Calu3 (cell line): ENCODE results near the gene PCGF2. TPM values are rescaled to one million over a fixed set of nuclear protein-coding genes. Genes with fewer than 3 reads are reported as not detected.

ENCODE experiments used
- BruUV-seq: library from RNA; stranded (reverse); fragments of 400-500 nt; replicated peaks from 2 replicates; lab custom pipeline; 2021; lab: Mats Ljungman, UMichigan
- CTCF ChIA-PET: fragments of 300-600 bp; sonication (Branson Sonifier 250); formaldehyde crosslinking; loops from one replicate; lab custom pipeline; 2022; ENCODE audit warnings: antibody characterized with exemption; lab: Charles Lee
- DNase-seq: peaks from one replicate; pipeline ENCODE4 v3.0.0; 2022
- H3K27ac Mint-ChIP-seq: one replicate; pipeline ENCODE4 v1.8.0; 2022; ENCODE audit warnings: mixed read lengths; ENCODE audit not compliant: unreplicated experiment
- H3K27me3 Mint-ChIP-seq: one replicate; pipeline ENCODE4 v1.8.0; 2022; ENCODE audit warnings: mixed read lengths; ENCODE audit not compliant: unreplicated experiment
- H3K36me3 Mint-ChIP-seq: one replicate; pipeline ENCODE4 v1.8.0; 2022; ENCODE audit warnings: mild to moderate bottlenecking, moderate library complexity, mixed read lengths; ENCODE audit not compliant: insufficient read depth, unreplicated experiment
- H3K4me1 Mint-ChIP-seq: one replicate; pipeline ENCODE4 v1.8.0; 2022; ENCODE audit warnings: mild to moderate bottlenecking, low read depth, mixed read lengths; ENCODE audit not compliant: unreplicated experiment
- H3K4me3 Mint-ChIP-seq: one replicate; pipeline ENCODE4 v1.8.0; 2022; ENCODE audit warnings: mild to moderate bottlenecking, low read depth, moderate library complexity, mixed read lengths; ENCODE audit not compliant: unreplicated experiment
- H3K9me3 Mint-ChIP-seq: one replicate; pipeline ENCODE4 v1.8.0; 2022; ENCODE audit warnings: low read depth, mixed read lengths; ENCODE audit not compliant: unreplicated experiment
- CTCF ChIP-seq: fragments of 200-600 bp; IDR thresholded peaks from one replicate; pipeline ENCODE4 v1.8.0; 2022; ENCODE audit warnings: antibody characterized with exemption; ENCODE audit not compliant: unreplicated experiment
- intact Hi-C: fragments of 100-400 bp; cut with micrococcal nuclease; formaldehyde crosslinking; loops from one replicate; pipeline ENCODE4 v1.10.0; 2022; ENCODE audit not compliant: unreplicated experiment
- total RNA-seq: library from RNA; stranded (reverse); gene quantifications from 2 replicates; pipeline ENCODE4 v1.2.3, GENCODE V29; 2022

The PCGF2 gene
- total RNA-seq, 1 experiment from 2014 or later, result 205 TPM

- DNase-seq, result no peak
- Mint-ChIP-seq H3K4me3 (peak overlapping the region; percentile 78), H3K4me1 (peaks cover 56% of the 10 kb centered on the region), H3K27me3 (no peaks in the 10 kb centered on the region), H3K27ac (peak overlapping the region; percentile 76), H3K9me3 (no peaks in the 10 kb centered on the region), H3K36me3 (peaks cover 99% of the 10 kb centered on the region)
- CTCF ChIA-PET, result interaction anchor here (0.9 to 3.3 kb wide), 3 partner anchors 11 to 26 kb away, joined by 3 to 17 read pairs (median 3); no protein-coding TSS in a partner anchor
- intact Hi-C loops, result no loop called here
- TF ChIP-seq CTCF, result no peak
- BruUV-seq, result no TSS peak
These were observed 2.6 kb downstream of the PCGF2 start for GRCh38 chr17:38745545-38745944.

- peaks cover 99% of the 10 kb centered on the region for H3K36me3 Mint-ChIP-seq
- TF ChIP-seq CTCF, result no peak
- no TSS peak for BruUV-seq
- H3K27ac Mint-ChIP-seq, result peak overlapping the region; percentile 41
- no peak overlapping the region for H3K4me3 Mint-ChIP-seq
- intact Hi-C loops, result no loop called here
- CTCF ChIA-PET, result interaction anchor here (1.1 to 3.3 kb wide), 2 partner anchors 9 to 66 kb away, joined by 4 to 17 read pairs; no protein-coding TSS in a partner anchor
- H3K9me3 Mint-ChIP-seq, result no peaks in the 10 kb centered on the region
- peaks cover 53% of the 10 kb centered on the region for H3K4me1 Mint-ChIP-seq
- no peaks in the 10 kb centered on the region for H3K27me3 Mint-ChIP-seq
- no peak for DNase-seq
These were observed 4.5 kb downstream of the PCGF2 start for GRCh38 chr17:38743556-38744171.

- TF ChIP-seq CTCF, result no peak
- H3K36me3 Mint-ChIP-seq, result peaks cover 99% of the 10 kb centered on the region
- H3K9me3 Mint-ChIP-seq, result no peaks in the 10 kb centered on the region
- H3K27ac Mint-ChIP-seq, result no peak overlapping the region
- BruUV-seq, result no TSS peak
- intact Hi-C loops, result no loop called here
- no peak overlapping the region for H3K4me3 Mint-ChIP-seq
- CTCF ChIA-PET, result interaction anchor here (0.6 kb wide), 1 partner anchor 624 kb away, joined by 3 read pairs; no protein-coding TSS in a partner anchor
- H3K27me3 Mint-ChIP-seq, result no peaks in the 10 kb centered on the region
- peak; percentile 63 for DNase-seq
- H3K4me1 Mint-ChIP-seq, result peaks cover 53% of the 10 kb centered on the region
These were observed 5.5 kb downstream of the PCGF2 start for GRCh38 chr17:38742411-38743308.

GRCh38 chr17:38741921-38742410 lies 6.2 kb downstream of the PCGF2 start:
- BruUV-seq, result no TSS peak
- peaks cover 52% of the 10 kb centered on the region for H3K4me1 Mint-ChIP-seq
- TF ChIP-seq CTCF, result no peak

More at GRCh38 chr17:38741921-38742410, 6.2 kb downstream of the PCGF2 start:
- Mint-ChIP-seq H3K36me3 (peaks cover 99% of the 10 kb centered on the region), H3K27ac (no peak overlapping the region), H3K4me3 (no peak overlapping the region), H3K9me3 (no peaks in the 10 kb centered on the region), H3K27me3 (no peaks in the 10 kb centered on the region)
- CTCF ChIA-PET, result no interaction called here
- DNase-seq, result no peak
- intact Hi-C loops, result no loop called here
